H1 (cell line): ENCODE data around the gene LBP. TPM values are rescaled to one million over a fixed set of nuclear protein-coding genes. Genes with fewer than 3 reads are reported as not detected.

ENCODE experiments used
- CTCF ChIA-PET: fragments of 300-600 bp; sonication (Branson Sonifier 250); formaldehyde crosslinking; loops from one replicate; lab custom pipeline; 2021; ENCODE audit not compliant: partially characterized antibody; lab: Charles Lee
- POLR2A ChIA-PET: fragments of 300-600 bp; sonication (Branson Sonifier 250); formaldehyde crosslinking; loops from one replicate; lab custom pipeline; 2021; ENCODE audit warnings: inconsistent platforms; ENCODE audit not compliant: partially characterized antibody; lab: Charles Lee
- DNase-seq, 2 experiments: peaks; one replicate each; pipeline versions ENCODE4 v3.0.0 to v3.0.0-alpha.2; 2010 to 2022; ENCODE audit warnings: low spot score in 2 of 2, low read depth in 1 of 2, mixed read lengths in 1 of 2
- FAIRE-seq: peaks from 2 replicates; lab custom pipeline; 2011; peaks lifted over from hg19 to GRCh38; lab: Jason Lieb, UNC
- H2AFZ ChIP-seq: 2 replicates; pipeline ENCODE4 v1.8.1; 2012; ENCODE audit warnings: low read length, inconsistent platforms
- H2AK5ac ChIP-seq: 2 replicates; pipeline ENCODE4 v1.6.1; 2013; ENCODE audit warnings: low read depth, low read length
- H2BK120ac ChIP-seq: replicated peaks from 2 replicates; pipeline ENCODE3; 2013; ENCODE audit warnings: low read depth, low read length, inconsistent platforms
- H2BK12ac ChIP-seq: 2 replicates; pipeline ENCODE4 v1.6.1; 2013; ENCODE audit warnings: low read depth, low read length
- H2BK15ac ChIP-seq: 2 replicates; pipeline ENCODE4 v1.6.1; 2013; ENCODE audit warnings: low read length
- H2BK20ac ChIP-seq: 2 replicates; pipeline ENCODE4 v1.6.1; 2013; ENCODE audit warnings: low read length
- H2BK5ac ChIP-seq: 2 replicates; pipeline ENCODE4 v1.6.1; 2013; ENCODE audit warnings: low read depth, low read length
- H3K14ac ChIP-seq: 2 replicates; pipeline ENCODE4 v1.6.1; 2013; ENCODE audit warnings: inconsistent platforms; ENCODE audit not compliant: insufficient read length
- H3K18ac ChIP-seq: 2 replicates; pipeline ENCODE4 v1.6.1; 2013; ENCODE audit warnings: low read length; ENCODE audit errors: extremely low read depth
- H3K23ac ChIP-seq: 2 replicates; pipeline ENCODE4 v1.6.1; 2013; ENCODE audit warnings: inconsistent platforms; ENCODE audit not compliant: insufficient read length
- H3K23me2 ChIP-seq: 2 replicates; pipeline ENCODE4 v1.6.1; 2013; ENCODE audit warnings: low read depth, low read length
- H3K27ac ChIP-seq: 2 replicates; pipeline ENCODE4 v1.6.1; 2011; ENCODE audit warnings: low read depth, low read length, inconsistent platforms
- H3K27me3 ChIP-seq, 4 experiments: replicated peaks in 1 of 4; 1 replicate in 1 of 4; 2 replicates in 3 of 4; pipeline versions ENCODE4 v1.6.1 to v1.8.1; 2011 to 2013; ENCODE audit warnings: low read length in 3 of 4, mild to moderate bottlenecking in 3 of 4, inconsistent platforms in 2 of 4, mixed read lengths in 2 of 4, moderate library complexity in 1 of 4; ENCODE audit not compliant: control insufficient read depth in 3 of 4, insufficient read depth in 3 of 4; ENCODE audit errors: extremely low read depth in 1 of 4
- H3K36me3 ChIP-seq, 4 experiments: 2 replicates each; pipeline versions ENCODE4 v1.6.1 to v1.8.1; 2011 to 2013; ENCODE audit warnings: mild to moderate bottlenecking in 4 of 4, low read length in 3 of 4, moderate library complexity in 2 of 4, control low read depth in 1 of 4, inconsistent platforms in 1 of 4; ENCODE audit not compliant: insufficient read depth in 4 of 4, control insufficient read depth in 2 of 4
- H3K4ac ChIP-seq: replicated peaks from 2 replicates; pipeline ENCODE3; 2013; ENCODE audit warnings: low read length, low read depth, mixed read lengths, inconsistent platforms; ENCODE audit not compliant: insufficient read length
- H3K4me1 ChIP-seq, 4 experiments: replicated peaks in 1 of 4; 1 replicate in 1 of 4; 2 replicates in 3 of 4; pipeline versions ENCODE4 v1.6.1 to v1.8.1; 2011 to 2013; ENCODE audit warnings: low read length in 3 of 4, inconsistent platforms in 2 of 4, mixed read lengths in 1 of 4; ENCODE audit not compliant: insufficient read depth in 4 of 4, control insufficient read depth in 3 of 4
- H3K4me2 ChIP-seq, 2 experiments: 2 replicates each; pipeline versions ENCODE4 v1.6.1 to v1.8.1; 2011 to 2013; ENCODE audit warnings: low read depth in 2 of 2, low read length in 2 of 2, control low read depth in 1 of 2, inconsistent platforms in 1 of 2, mild to moderate bottlenecking in 1 of 2; ENCODE audit not compliant: insufficient read depth in 1 of 2
- H3K4me3 ChIP-seq, 4 experiments: fragments of 200-600, 300-600 bp in 1 of 4; sonication (generic), shearing (Covaris generic), sonication (Bioruptor Twin) in 1 of 4; 2 replicates each; pipeline versions ENCODE4 v1.5.1 to v1.8.1; 2011 to 2016; ENCODE audit warnings: low read length in 4 of 4, low read depth in 3 of 4, control low read depth in 2 of 4, inconsistent platforms in 2 of 4, mild to moderate bottlenecking in 2 of 4, mixed read lengths in 1 of 4, moderate library complexity in 1 of 4; ENCODE audit not compliant: insufficient read depth in 2 of 4; ENCODE audit errors: extremely low read depth in 1 of 4
- H3K56ac ChIP-seq: replicated peaks from 2 replicates; pipeline ENCODE3; 2013; ENCODE audit warnings: low read depth, mild to moderate bottlenecking, mixed read lengths, low read length, inconsistent platforms; ENCODE audit not compliant: insufficient read length
- H3K79me1 ChIP-seq: 2 replicates; pipeline ENCODE4 v1.6.1; 2013; ENCODE audit warnings: low read depth, low read length, control low read depth
- H3K79me2 ChIP-seq, 2 experiments: 2 replicates each; pipeline versions ENCODE4 v1.6.1 to v1.8.1; 2012 to 2013; ENCODE audit warnings: low read length in 2 of 2, mild to moderate bottlenecking in 2 of 2, inconsistent platforms in 1 of 2; ENCODE audit not compliant: insufficient read depth in 2 of 2, control insufficient read depth in 1 of 2
- H3K9ac ChIP-seq, 4 experiments: replicated peaks in 1 of 4; 1 replicate in 1 of 4; 2 replicates in 3 of 4; pipeline versions ENCODE4 v1.6.1 to v1.8.1; 2011 to 2013; ENCODE audit warnings: low read depth in 3 of 4, low read length in 3 of 4, control low read depth in 2 of 4, mild to moderate bottlenecking in 2 of 4, moderate library complexity in 2 of 4, inconsistent platforms in 1 of 4; ENCODE audit errors: extremely low read depth in 1 of 4
- H3K9me3 ChIP-seq, 2 experiments: 2 replicates each; pipeline versions ENCODE4 v1.6.1 to v1.8.1; 2012 to 2013; ENCODE audit warnings: mild to moderate bottlenecking in 2 of 2, moderate library complexity in 2 of 2, control low read depth in 1 of 2, inconsistent platforms in 1 of 2, low read depth in 1 of 2, low read length in 1 of 2, mixed read lengths in 1 of 2; ENCODE audit not compliant: insufficient read depth in 2 of 2
- H4K20me1 ChIP-seq, 2 experiments: replicated peaks in 1 of 2; 2 replicates each; pipeline versions ENCODE3 to v1.8.1; 2011 to 2013; ENCODE audit warnings: inconsistent platforms in 2 of 2, low read length in 2 of 2, mild to moderate bottlenecking in 1 of 2; ENCODE audit not compliant: insufficient read depth in 2 of 2, control insufficient read depth in 1 of 2
- H4K5ac ChIP-seq: 2 replicates; pipeline ENCODE4 v1.6.1; 2013; ENCODE audit warnings: low read length, low read depth, mixed read lengths, inconsistent platforms; ENCODE audit not compliant: insufficient read length
- H4K8ac ChIP-seq: 2 replicates; pipeline ENCODE4 v1.8.0; 2013; ENCODE audit warnings: mild to moderate bottlenecking, moderate library complexity, low read length, inconsistent platforms; ENCODE audit not compliant: insufficient read depth; ENCODE audit errors: extremely low read depth
- H4K91ac ChIP-seq: replicated peaks from 2 replicates; pipeline ENCODE3; 2013; ENCODE audit warnings: low read length, mixed read lengths, inconsistent platforms; ENCODE audit not compliant: insufficient read length
- ATF3 ChIP-seq: IDR thresholded peaks from 2 replicates; pipeline ENCODE4 v1.6.1; 2011; ENCODE audit warnings: low read depth, mild to moderate bottlenecking, low read length; ENCODE audit not compliant: insufficient read depth
- BACH1 ChIP-seq: IDR thresholded peaks from 2 replicates; pipeline ENCODE4 v1.6.1; 2012; ENCODE audit warnings: low read length, improper control_type of control experiment
- CHD2 ChIP-seq: IDR thresholded peaks from 2 replicates; pipeline ENCODE4 v1.6.1; 2012; ENCODE audit warnings: low read length, improper control_type of control experiment
- FOSL1 ChIP-seq: IDR thresholded peaks from 2 replicates; pipeline ENCODE4 v1.6.1; 2011; ENCODE audit warnings: mild to moderate bottlenecking, low read depth, low read length, moderate library complexity; ENCODE audit not compliant: insufficient read depth
- HDAC2 ChIP-seq, 2 experiments: fragments of 300-600 bp in 1 of 2; sonication (generic) in 1 of 2; IDR thresholded peaks; 2 replicates each; pipeline ENCODE4 v1.6.1; 2011 to 2012; ENCODE audit warnings: low read depth in 2 of 2, low read length in 2 of 2, mild to moderate bottlenecking in 2 of 2, moderate library complexity in 2 of 2, borderline replicate concordance in 1 of 2, inconsistent platforms in 1 of 2
- HDAC6 ChIP-seq: IDR thresholded peaks from one replicate; pipeline ENCODE4 v1.7.1; 2012; ENCODE audit warnings: low read depth, mild to moderate bottlenecking, inconsistent platforms, low read length, moderate library complexity
- JUN ChIP-seq: IDR thresholded peaks from 2 replicates; pipeline ENCODE4 v1.6.1; 2011; ENCODE audit warnings: low read depth, mild to moderate bottlenecking, improper control_type of control experiment, low read length
- MAFK ChIP-seq: IDR thresholded peaks from 2 replicates; pipeline ENCODE4 v1.6.1; 2012; ENCODE audit warnings: low read depth, mild to moderate bottlenecking, improper control_type of control experiment, low read length
- RXRA ChIP-seq: IDR thresholded peaks from 2 replicates; pipeline ENCODE4 v1.6.1; 2011; ENCODE audit warnings: low read depth, mild to moderate bottlenecking, low read length, moderate library complexity; ENCODE audit not compliant: insufficient read depth
- SIN3A ChIP-seq, 2 experiments: IDR thresholded peaks in 1 of 2; conservative IDR thresholded peaks in 1 of 2; 2 replicates each; pipeline ENCODE4 v1.6.1; 2011 to 2012; ENCODE audit warnings: low read length in 2 of 2, improper control_type of control experiment in 1 of 2, low read depth in 1 of 2, mild to moderate bottlenecking in 1 of 2
- TAF7 ChIP-seq: optimal IDR thresholded peaks from 2 replicates; pipeline ENCODE3; 2011; ENCODE audit warnings: low read depth, mild to moderate bottlenecking, inconsistent platforms, low read length, moderate library complexity, borderline replicate concordance
- TEAD4 ChIP-seq: IDR thresholded peaks from 2 replicates; pipeline ENCODE4 v1.6.1; 2012; ENCODE audit warnings: low read depth, low read length, inconsistent platforms, mixed read lengths
- YY1 ChIP-seq: IDR thresholded peaks from 2 replicates; pipeline ENCODE4 v1.6.1; 2011; ENCODE audit warnings: low read depth, mild to moderate bottlenecking, low read length
- WGBS, 2 experiments: shearing (Covaris generic) in 1 of 2; methylation state at CpG; one replicate each; pipeline versions ENCODE4 v1.1.6 to v1.1.7; 2013 to 2015; ENCODE audit warnings: low lambda C conversion rate in 2 of 2, mixed read lengths in 2 of 2, inconsistent platforms in 1 of 2, low coverage in 1 of 2, missing lambda C conversion rate in 1 of 2; ENCODE audit not compliant: insufficient replicate concordance in 2 of 2, insufficient coverage in 1 of 2, insufficient read length in 1 of 2; ENCODE audit errors: extremely low coverage in 1 of 2, missing lambda C conversion rate in 1 of 2; 5-methylcytosine and 5-hydroxymethylcytosine counted together
- polyA plus RNA-seq, 7 experiments: library from polyadenylated mRNA; depleted of rRNA in 3 of 7; stranded (reverse) in 5 of 7; unstranded in 2 of 7; fragments of >200 nt in 5 of 7; fragments of 200-250 nt in 2 of 7; gene quantifications; 1 replicate in 5 of 7; 2 replicates in 1 of 7; 4 replicates in 1 of 7; pipeline versions ENCODE4 v1.2.1 to v1.2.3, GENCODE V29; 2011 to 2013; ENCODE audit warnings: missing spikeins in 2 of 7, mixed read lengths in 2 of 7
- total RNA-seq: library from RNA; stranded (reverse); fragmentation: NEBNext Ultra II Directional; extraction: Animal tissue kit (Norgen Biotek cat#: 25700); gene quantifications from 2 replicates; pipeline ENCODE4 v1.2.1, GENCODE V29; 2021

Gene LBP
- total and polyA plus RNA-seq, 2 of the 8 experiments (the other 6 are each of a cell fraction or from before 2014, with no cell fraction given), result 0.60 to 0.63 TPM

GRCh38 chr20:38303908-38304379, 42.3 kb upstream of the LBP start, which contains the start of gene BPI:
Gene BPI, plus strand, starts transcription at chr20:38304156. Its CDS starts 68 bp downstream, at chr20:38304224.
- Histone ChIP-seq H3K4me2 (no peak within 1 kb of the TSS), H2BK5ac (no peak within 1 kb of the TSS), H2BK20ac (no peak within 1 kb of the TSS), H3K18ac (no peak within 1 kb of the TSS), H3K23ac (no peak within 1 kb of the TSS), H3K27me3 (no peaks in the 10 kb centered on the region; a peak in 1 of 7 replicates), H3K9ac (no peak within 1 kb of the TSS), H3K4me3 (no peak within 1 kb of the TSS), H4K5ac (no peak within 1 kb of the TSS), H2BK15ac (0 out of 2 replicates have a peak within 1 kb of the TSS, but pooled peaks have one; percentile 16), H3K36me3 (no peaks in the 10 kb centered on the region), H4K20me1 (no peaks in the 10 kb centered on the region), H3K4ac (no peak within 1 kb of the TSS), H3K4me1 (peaks cover 0 to 8% (median 5%) of the 10 kb centered on the region in 4 experiments; a peak in 4 of 7 replicates), H3K27ac (no peak within 1 kb of the TSS), H2BK120ac (no peak within 1 kb of the TSS), H3K9me3 (no peaks in the 10 kb centered on the region), H4K91ac (no peak within 1 kb of the TSS), H3K79me2 (no peaks in the 10 kb centered on the region), H3K14ac (no peak within 1 kb of the TSS), H4K8ac (peak within 1 kb of the TSS; percentile 3; the same call in 1 of the 2 replicates), H2BK12ac (peak within 1 kb of the TSS; percentile 42; the same call in 1 of the 2 replicates), H3K79me1 (no peaks in the 10 kb centered on the region), H3K56ac (no peak within 1 kb of the TSS), H2AK5ac (no peak within 1 kb of the TSS), H3K23me2 (no peaks in the 10 kb centered on the region), H2AFZ (no peak within 1 kb of the TSS)
- DNase-seq (no peak), FAIRE-seq (no peak)
- 92% methylated on average over 16 of the region's 21 CpGs; no CpG with 5 or more reads in 1 of the 2 experiments for WGBS, 2 experiments
- POLR2A ChIA-PET, result no interaction called here
- CTCF ChIA-PET, result interaction anchor here (1.0 to 5.7 kb wide), 13 partner anchors 8 to 91 kb away, joined by 3 to 47 read pairs (median 5); no protein-coding TSS in a partner anchor
- no peak for TF ChIP-seq JUN
- no peak for TF ChIP-seq TAF7
- no peak for TF ChIP-seq CHD2
- TF ChIP-seq ATF3, result no peak
- no peak for TF ChIP-seq HDAC6
- no peak for TF ChIP-seq MAFK
- no peak for TF ChIP-seq TEAD4
- TF ChIP-seq BACH1, result no peak
- TF ChIP-seq FOSL1, result no peak
- no peak for TF ChIP-seq YY1
- TF ChIP-seq RXRA, result no peak
- no peak for TF ChIP-seq HDAC2 (IDR thresholded peaks at IDR 0.05; ENCODE audit: borderline replicate concordance in 1 of 2, low read depth in 2 of 2, low read length in 2 of 2)
- TF ChIP-seq SIN3A (conservative IDR thresholded peaks at IDR 0.05 in 1 of 2, IDR thresholded peaks at IDR 0.05 in 1 of 2; ENCODE audit: low read depth in 1 of 2, low read length in 2 of 2), result no peak
